Measurements from ENCODE around the gene G6PC3.
"Not testable (repeated sequence)": the region's sequence is repeated elsewhere in the genome, so short reads cannot be mapped to it uniquely, and the experiment has no call there.

- TF ChIP-seq CTCF (IDR thresholded peaks at IDR 0.05; ENCODE audit: low read length); EZH2phosphoT487 (IDR thresholded peaks at IDR 0.05; ENCODE audit: low read length); EZH2 (optimal IDR thresholded peaks at IDR 0.05; ENCODE audit: low read depth, low read length): not testable (repeated sequence)
These were observed 35.8 kb upstream of the G6PC3 start for GRCh38 chr17:44034688-44035087.

Measured in MM.1S (cell line).